Panc1 (cell line): Measurements from ENCODE around the gene SEMA7A. TPM values are rescaled to one million over a fixed set of nuclear protein-coding genes. Genes with fewer than 3 reads are reported as not detected.

Source experiments
- ATAC-seq: fragments of 200-7000 bp; cut with Tn5 transposase; 2 replicates; pipeline ENCODE4 v1.9.1; 2020; ENCODE audit warnings: mild to moderate bottlenecking, moderate library complexity
- BruUV-seq: library from RNA; stranded (reverse); fragments of 400-500 nt; replicated peaks from 2 replicates; lab custom pipeline; 2021; lab: Mats Ljungman, UMichigan
- CTCF ChIA-PET: fragments of 300-600 bp; sonication (Branson Sonifier 250); formaldehyde crosslinking; loops from one replicate; lab custom pipeline; 2022; ENCODE audit warnings: antibody characterized with exemption; lab: Charles Lee
- POLR2A ChIA-PET: fragments of 300-600 bp; sonication (Branson Sonifier 250); formaldehyde crosslinking; loops from one replicate; lab custom pipeline; 2022; ENCODE audit warnings: antibody characterized with exemption; lab: Charles Lee
- DNase-seq: peaks from one replicate; pipeline ENCODE4 v3.0.0-alpha.2; 2010; ENCODE audit warnings: low read depth, low spot score
- H3K27ac ChIP-seq: 2 replicates; pipeline ENCODE4 v1.5.1; 2011; ENCODE audit warnings: mild to moderate bottlenecking, low read length, inconsistent platforms
- H3K27me3 ChIP-seq: fragments of 200-500 bp; sonication (Bioruptor generic); 2 replicates; pipeline ENCODE4 v1.6.0; 2014; ENCODE audit warnings: low read length, inconsistent platforms; ENCODE audit not compliant: control insufficient read depth, insufficient read depth
- H3K36me3 ChIP-seq: fragments of 200-500 bp; sonication (Bioruptor generic); 2 replicates; pipeline ENCODE4 v1.5.1; 2014; ENCODE audit warnings: inconsistent platforms, mild to moderate bottlenecking, low read length, moderate library complexity; ENCODE audit not compliant: control insufficient read depth, insufficient read depth
- H3K4me1 ChIP-seq: 2 replicates; pipeline ENCODE4 v1.5.1; 2011; ENCODE audit warnings: inconsistent platforms, mild to moderate bottlenecking, low read length, moderate library complexity; ENCODE audit not compliant: control insufficient read depth, insufficient read depth
- H3K4me3 ChIP-seq, 2 experiments: 2 replicates each; pipeline ENCODE4 v1.5.1; 2011 to 2012; ENCODE audit warnings: low read depth in 2 of 2, low read length in 2 of 2, mild to moderate bottlenecking in 2 of 2, inconsistent platforms in 1 of 2, moderate library complexity in 1 of 2
- H3K9me3 ChIP-seq: fragments of 200-500 bp; sonication (Bioruptor generic); 2 replicates; pipeline ENCODE4 v1.5.1; 2014; ENCODE audit warnings: low read depth, mild to moderate bottlenecking, inconsistent platforms, low read length, moderate library complexity; ENCODE audit not compliant: control insufficient read depth, insufficient read depth
- CTCF ChIP-seq: fragments of 450-650 bp; IDR thresholded peaks from 2 replicates; pipeline ENCODE4 v1.5.1; 2017; ENCODE audit warnings: mild to moderate bottlenecking
- POLR2AphosphoS5 ChIP-seq: IDR thresholded peaks from 2 replicates; pipeline ENCODE4 v1.6.1; 2012; ENCODE audit warnings: mild to moderate bottlenecking, low read depth, low read length, moderate library complexity
- REST ChIP-seq, 2 experiments: IDR thresholded peaks; 2 replicates each; pipeline ENCODE4 v1.6.1; 2011 to 2012; ENCODE audit warnings: low read depth in 2 of 2, control low read depth in 1 of 2, low read length in 1 of 2, mild to moderate bottlenecking in 1 of 2, moderate library complexity in 1 of 2; ENCODE audit not compliant: insufficient read depth in 1 of 2
- SIN3A ChIP-seq: IDR thresholded peaks from 2 replicates; pipeline ENCODE4 v1.6.1; 2012; ENCODE audit warnings: low read depth, mild to moderate bottlenecking, low read length, moderate library complexity, borderline replicate concordance; ENCODE audit not compliant: insufficient read depth
- TCF7L2 ChIP-seq: IDR thresholded peaks from 2 replicates; pipeline ENCODE4 v1.6.1; 2011; ENCODE audit warnings: mild to moderate bottlenecking, low read depth, low read length, inconsistent platforms
- in situ Hi-C: cut with HindIII; loops from 2 replicates; pipeline ENCODE4 v1.10.0; 2016; ENCODE audit warnings: low sequenced_read_pairs, low pct_unique_long_range_greater_than_20kb
- intact Hi-C: fragments of 100-400 bp; cut with micrococcal nuclease; formaldehyde crosslinking; loops from one replicate; pipeline ENCODE4 v1.10.0; 2022; ENCODE audit not compliant: unreplicated experiment
- total RNA-seq: library from RNA; stranded (reverse); gene quantifications from one replicate; pipeline ENCODE4 v1.2.1, GENCODE V29; 2021; ENCODE audit not compliant: unreplicated experiment

Gene SEMA7A
- total RNA-seq, 1 experiment from 2014 or later = 11.2 TPM

DNA sequence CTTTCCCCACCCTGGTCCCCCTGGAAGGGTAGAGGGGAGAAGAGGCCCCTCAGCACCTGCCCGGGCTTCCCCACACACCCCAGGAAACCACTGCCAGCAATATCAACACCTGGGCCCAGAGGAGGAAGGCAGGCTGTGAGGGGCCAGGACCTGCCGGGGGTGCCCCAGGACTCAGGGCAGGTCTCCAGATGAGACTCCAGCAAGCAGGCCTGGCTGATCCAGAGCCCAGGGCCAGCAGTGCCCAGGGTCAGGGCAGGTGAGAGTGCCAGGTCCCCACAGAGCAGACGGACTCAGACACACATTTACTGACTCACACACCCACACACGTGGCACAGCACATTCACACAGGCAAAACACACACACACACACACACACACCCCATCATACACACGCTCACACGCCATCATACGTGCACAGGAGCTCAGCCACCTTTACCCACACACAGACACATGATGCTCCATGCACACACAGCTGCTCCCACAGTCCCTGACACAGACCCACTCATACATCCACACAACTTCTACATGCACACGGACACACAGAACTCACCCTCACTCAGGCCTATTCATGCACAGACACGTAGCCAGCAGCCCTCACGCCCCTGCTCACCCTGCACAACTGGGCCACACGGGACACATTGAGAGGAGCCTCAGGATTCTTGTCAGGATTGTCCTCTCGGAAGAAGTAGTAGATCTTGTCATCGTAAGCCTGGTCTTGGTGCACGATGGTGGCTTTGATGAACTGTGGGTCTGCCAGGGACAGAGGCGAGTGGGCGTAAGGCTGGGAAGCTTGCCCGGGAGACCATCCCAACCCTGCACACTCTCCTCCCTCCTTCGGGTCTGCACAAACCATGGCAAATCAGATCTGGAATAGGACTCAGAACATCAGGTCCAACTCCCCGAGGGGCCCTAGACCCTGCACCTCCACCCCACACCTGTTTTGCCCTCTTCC lies 17.5 kb downstream of the SEMA7A start:
- CTCF ChIA-PET = no interaction called here
- Histone ChIP-seq H3K36me3 (no peaks in the 10 kb centered on the region), H3K4me3 (no peak overlapping the region), H3K4me1 (peaks cover 17% of the 10 kb centered on the region), H3K27ac (no peak overlapping the region), H3K9me3 (no peaks in the 10 kb centered on the region), H3K27me3 (no peaks in the 10 kb centered on the region)
- DNase-seq (no peak), ATAC-seq (no peak)
- BruUV-seq = no TSS peak
- TF ChIP-seq POLR2AphosphoS5 = no peak
- no peak for TF ChIP-seq CTCF
- TF ChIP-seq SIN3A = no peak
- no peak for TF ChIP-seq TCF7L2
- TF ChIP-seq REST (IDR thresholded peaks at IDR 0.05; ENCODE audit: insufficient read depth in 1 of 2, low read depth in 2 of 2, low read length in 1 of 2) = no peak
- intact Hi-C loops (no loop called here), in situ Hi-C loops (no loop called here)
- POLR2A ChIA-PET = no interaction called here

GRCh38 chr15:74414603-74415338 lies 19.0 kb downstream of the SEMA7A start:
- H3K4me1 ChIP-seq = peaks cover 2% of the 10 kb centered on the region
- in situ Hi-C loops = no loop called here
- no peaks in the 10 kb centered on the region for H3K36me3 ChIP-seq

More at GRCh38 chr15:74414603-74415338, 19.0 kb downstream of the SEMA7A start:
- H3K4me3 ChIP-seq = no peak overlapping the region
- ATAC-seq = no peak
- no TSS peak for BruUV-seq
- no peak for DNase-seq
- POLR2A ChIA-PET = no interaction called here
- CTCF ChIA-PET = no interaction called here
- no peaks in the 10 kb centered on the region for H3K9me3 ChIP-seq
- no peak for TF ChIP-seq REST (IDR thresholded peaks at IDR 0.05; ENCODE audit: insufficient read depth in 1 of 2, low read depth in 2 of 2, low read length in 1 of 2)
- TF ChIP-seq SIN3A = no peak
- no peak for TF ChIP-seq TCF7L2
- no peak for TF ChIP-seq CTCF
- no peak for TF ChIP-seq POLR2AphosphoS5
- intact Hi-C loops = no loop called here
- no peaks in the 10 kb centered on the region for H3K27me3 ChIP-seq
- no peak overlapping the region for H3K27ac ChIP-seq
